KBM-7 (cell line): ENCODE results near the gene NUP155.
"Not testable (repeated sequence)": the region's sequence is repeated elsewhere in the genome, so short reads cannot be mapped to it uniquely, and the experiment has no call there.

Experiments
- DNase-seq: peaks from one replicate; pipeline ENCODE4 v3.0.0-alpha.2; 2015
- in situ Hi-C: fragments of 300-500 bp; cut with MboI; formaldehyde crosslinking; loops from 2 replicates; pipeline ENCODE4 v1.14.3; 2020; ENCODE audit warnings: low sequenced_read_pairs, low pct_unique_long_range_greater_than_20kb, mixed read lengths

The NUP155 gene

GRCh38 chr5:37308793-37309192, 62.1 kb downstream of the NUP155 start:
- no peak for DNase-seq
- in situ Hi-C loops, result no loop called here

- DNase-seq, result no peak
- in situ Hi-C loops, result no loop called here
These were observed 66.0 kb downstream of the NUP155 start for GRCh38 chr5:37304888-37305287.

- in situ Hi-C loops, result not testable (repeated sequence)
These were observed 74.6 kb downstream of the NUP155 start for GRCh38 chr5:37296313-37296712.

GRCh38 chr5:37283214-37283820, 87.6 kb downstream of the NUP155 start:
- DNase-seq, result no peak
- in situ Hi-C loops, result no loop called here

More at GRCh38 chr5:37296313-37296712, 74.6 kb downstream of the NUP155 start:
- DNase-seq, result not testable (repeated sequence)

GRCh38 chr5:37275511-37275910, 95.4 kb downstream of the NUP155 start:
- in situ Hi-C loops, result no loop called here
- no peak for DNase-seq

- DNase-seq, result no peak
- in situ Hi-C loops, result no loop called here
These were observed 98.4 kb downstream of the NUP155 start for GRCh38 chr5:37272511-37272910.

GRCh38 chr5:37268100-37268499, 102.8 kb downstream of the NUP155 start:
- DNase-seq, in situ Hi-C loops: not testable (repeated sequence)

- no peak for DNase-seq
- in situ Hi-C loops, result no loop called here
These were observed 115.0 kb downstream of the NUP155 start for GRCh38 chr5:37255774-37256358.

GRCh38 chr5:37254581-37254980, 116.3 kb downstream of the NUP155 start:
- no peak for DNase-seq
- in situ Hi-C loops, result no loop called here

GRCh38 chr5:37251665-37252064, 119.2 kb downstream of the NUP155 start:
- in situ Hi-C loops, result no loop called here
- no peak for DNase-seq

GRCh38 chr5:37249815-37250164, 121.1 kb downstream of the NUP155 start:
- in situ Hi-C loops, result no loop called here
- DNase-seq, result no peak

- DNase-seq, result peak; percentile 83
- in situ Hi-C loops, result no loop called here
These were observed 121.7 kb downstream of the NUP155 start, which contains the start of gene CPLANE1 for GRCh38 chr5:37248970-37249814. Gene CPLANE1 (minus strand): TSS chr5:37249376. CDS start chr5:37247698, 1,678 bp downstream.

- in situ Hi-C loops, result no loop called here
These were observed 122.4 kb downstream of the NUP155 start for GRCh38 chr5:37248421-37248969.

GRCh38 chr5:37247496-37247895, 123.4 kb downstream of the NUP155 start:
- DNase-seq, result no peak
- in situ Hi-C loops, result no loop called here

More at GRCh38 chr5:37248421-37248969, 122.4 kb downstream of the NUP155 start:
- DNase-seq, result no peak

GRCh38 chr5:37247036-37247435, 123.9 kb downstream of the NUP155 start:
- no peak for DNase-seq
- in situ Hi-C loops, result no loop called here
